Measurements from ENCODE around the gene B4GALT3. TPM values are rescaled to one million over a fixed set of nuclear protein-coding genes. Genes with fewer than 3 reads are reported as not detected.
"Not testable (repeated sequence)": the region's sequence is repeated elsewhere in the genome, so short reads cannot be mapped to it uniquely, and the experiment has no call there.

The B4GALT3 gene
- polyA plus RNA-seq, 1 donor from 2014 or later, result 43.7 TPM

DNA sequence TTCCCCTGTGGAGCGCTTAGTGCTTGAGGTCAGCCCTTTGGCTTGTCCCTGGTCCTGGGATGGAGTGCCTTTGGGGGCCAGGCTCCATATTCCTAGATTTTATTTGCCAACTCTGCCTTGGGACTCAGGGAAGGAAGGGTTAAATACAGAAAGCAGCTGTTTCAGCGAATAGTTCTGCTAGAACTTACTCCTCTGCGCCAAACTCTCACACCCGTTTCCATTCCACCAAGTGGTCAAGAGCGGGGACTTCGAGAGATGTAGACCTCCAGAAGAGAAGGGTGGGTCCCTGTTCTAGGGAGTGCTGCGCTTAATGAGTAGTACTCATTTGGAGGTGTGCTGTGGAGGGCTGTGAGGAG is 47.8 kb upstream of the B4GALT3 start:
- Histone ChIP-seq H3K27me3 (ENCODE audit: insufficient read depth, low read depth, low read length) (no peaks in the 10 kb centered on the region), H2AFZ (ENCODE audit: low read depth, low read length) (peak overlapping the region; percentile 22), H3K27ac (ENCODE audit: low read length) (peak overlapping the region; percentile 21), H3K9me2 (ENCODE audit: insufficient read depth, low read length) (no peaks in the 10 kb centered on the region), H3K4me2 (ENCODE audit: low read length) (no peak overlapping the region), H3K4me3 (ENCODE audit: low read length) (no peak overlapping the region), H3K79me2 (replicated peaks; ENCODE audit: insufficient read depth, low read length) (peaks cover 2% of the 10 kb centered on the region), H3F3A (ENCODE audit: insufficient read depth, low read length, poor library complexity, severe bottlenecking) (no peaks in the 10 kb centered on the region), H3K9ac (ENCODE audit: low read length) (no peak overlapping the region), H3K36me3 (ENCODE audit: insufficient read depth, low read length) (no peaks in the 10 kb centered on the region), H3K9me3 (ENCODE audit: low read length) (no peaks in the 10 kb centered on the region), H4K20me1 (ENCODE audit: insufficient read depth) (no peaks in the 10 kb centered on the region)
- TF ChIP-seq EP300 (conservative IDR thresholded peaks at IDR 0.05; ENCODE audit: poor library complexity, severe bottlenecking) (no peak), SMC3 (conservative IDR thresholded peaks at IDR 0.05; ENCODE audit: poor library complexity) (no peak), RAD21 (conservative IDR thresholded peaks at IDR 0.05) (no peak), POLR2AphosphoS5 (IDR thresholded peaks at IDR 0.05) (no peak), TAF1 (IDR thresholded peaks at IDR 0.05; ENCODE audit: low read depth) (no peak), MXI1 (conservative IDR thresholded peaks at IDR 0.05; ENCODE audit: poor library complexity, severe bottlenecking) (no peak), EZH2 (IDR thresholded peaks at IDR 0.05; ENCODE audit: borderline replicate concordance, insufficient read depth, low read length, poor library complexity, severe bottlenecking) (no peak)
- TF ChIP-seq, protein P1, sequence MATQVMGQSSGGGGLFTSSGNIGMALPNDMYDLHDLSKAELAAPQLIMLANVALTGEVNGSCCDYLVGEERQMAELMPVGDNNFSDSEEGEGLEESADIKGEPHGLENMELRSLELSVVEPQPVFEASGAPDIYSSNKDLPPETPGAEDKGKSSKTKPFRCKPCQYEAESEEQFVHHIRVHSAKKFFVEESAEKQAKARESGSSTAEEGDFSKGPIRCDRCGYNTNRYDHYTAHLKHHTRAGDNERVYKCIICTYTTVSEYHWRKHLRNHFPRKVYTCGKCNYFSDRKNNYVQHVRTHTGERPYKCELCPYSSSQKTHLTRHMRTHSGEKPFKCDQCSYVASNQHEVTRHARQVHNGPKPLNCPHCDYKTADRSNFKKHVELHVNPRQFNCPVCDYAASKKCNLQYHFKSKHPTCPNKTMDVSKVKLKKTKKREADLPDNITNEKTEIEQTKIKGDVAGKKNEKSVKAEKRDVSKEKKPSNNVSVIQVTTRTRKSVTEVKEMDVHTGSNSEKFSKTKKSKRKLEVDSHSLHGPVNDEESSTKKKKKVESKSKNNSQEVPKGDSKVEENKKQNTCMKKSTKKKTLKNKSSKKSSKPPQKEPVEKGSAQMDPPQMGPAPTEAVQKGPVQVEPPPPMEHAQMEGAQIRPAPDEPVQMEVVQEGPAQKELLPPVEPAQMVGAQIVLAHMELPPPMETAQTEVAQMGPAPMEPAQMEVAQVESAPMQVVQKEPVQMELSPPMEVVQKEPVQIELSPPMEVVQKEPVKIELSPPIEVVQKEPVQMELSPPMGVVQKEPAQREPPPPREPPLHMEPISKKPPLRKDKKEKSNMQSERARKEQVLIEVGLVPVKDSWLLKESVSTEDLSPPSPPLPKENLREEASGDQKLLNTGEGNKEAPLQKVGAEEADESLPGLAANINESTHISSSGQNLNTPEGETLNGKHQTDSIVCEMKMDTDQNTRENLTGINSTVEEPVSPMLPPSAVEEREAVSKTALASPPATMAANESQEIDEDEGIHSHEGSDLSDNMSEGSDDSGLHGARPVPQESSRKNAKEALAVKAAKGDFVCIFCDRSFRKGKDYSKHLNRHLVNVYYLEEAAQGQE (IDR thresholded peaks at IDR 0.05; ENCODE audit: borderline replicate concordance), result no peak
- TF ChIP-seq, protein P2, sequence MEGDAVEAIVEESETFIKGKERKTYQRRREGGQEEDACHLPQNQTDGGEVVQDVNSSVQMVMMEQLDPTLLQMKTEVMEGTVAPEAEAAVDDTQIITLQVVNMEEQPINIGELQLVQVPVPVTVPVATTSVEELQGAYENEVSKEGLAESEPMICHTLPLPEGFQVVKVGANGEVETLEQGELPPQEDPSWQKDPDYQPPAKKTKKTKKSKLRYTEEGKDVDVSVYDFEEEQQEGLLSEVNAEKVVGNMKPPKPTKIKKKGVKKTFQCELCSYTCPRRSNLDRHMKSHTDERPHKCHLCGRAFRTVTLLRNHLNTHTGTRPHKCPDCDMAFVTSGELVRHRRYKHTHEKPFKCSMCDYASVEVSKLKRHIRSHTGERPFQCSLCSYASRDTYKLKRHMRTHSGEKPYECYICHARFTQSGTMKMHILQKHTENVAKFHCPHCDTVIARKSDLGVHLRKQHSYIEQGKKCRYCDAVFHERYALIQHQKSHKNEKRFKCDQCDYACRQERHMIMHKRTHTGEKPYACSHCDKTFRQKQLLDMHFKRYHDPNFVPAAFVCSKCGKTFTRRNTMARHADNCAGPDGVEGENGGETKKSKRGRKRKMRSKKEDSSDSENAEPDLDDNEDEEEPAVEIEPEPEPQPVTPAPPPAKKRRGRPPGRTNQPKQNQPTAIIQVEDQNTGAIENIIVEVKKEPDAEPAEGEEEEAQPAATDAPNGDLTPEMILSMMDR (IDR thresholded peaks at IDR 0.05; ENCODE audit: poor library complexity, severe bottlenecking), result no peak

DNA sequence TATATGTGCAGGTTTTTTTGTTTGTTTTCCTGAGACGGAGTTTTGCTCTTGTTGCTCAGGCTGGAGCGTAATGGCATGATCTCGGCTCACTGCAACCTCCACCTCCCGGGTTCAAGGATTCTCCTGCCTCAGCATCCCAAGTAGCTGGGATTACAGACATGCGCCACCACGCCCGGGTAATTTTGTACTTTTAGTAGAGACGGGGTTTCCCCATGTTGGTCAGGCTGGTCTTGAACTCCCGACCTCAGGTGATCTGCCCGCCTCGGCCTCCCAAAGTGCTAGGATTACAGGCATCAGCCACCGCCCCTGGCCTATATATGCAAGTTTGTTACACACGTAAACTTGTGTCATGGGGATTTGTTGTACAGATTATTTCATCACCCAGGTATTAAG is 47.4 kb upstream of the B4GALT3 start:
- not testable (repeated sequence) for H3K9ac ChIP-seq (ENCODE audit: low read length); H3K79me2 ChIP-seq (replicated peaks; ENCODE audit: insufficient read depth, low read length); H3K27ac ChIP-seq (ENCODE audit: low read length); H3K36me3 ChIP-seq (ENCODE audit: insufficient read depth, low read length); H3K4me2 ChIP-seq (ENCODE audit: low read length); H2AFZ ChIP-seq (ENCODE audit: low read depth, low read length); H3K4me3 ChIP-seq (ENCODE audit: low read length); H3K27me3 ChIP-seq (ENCODE audit: insufficient read depth, low read depth, low read length); H3F3A ChIP-seq (ENCODE audit: insufficient read depth, low read length, poor library complexity, severe bottlenecking); H4K20me1 ChIP-seq (ENCODE audit: insufficient read depth); H3K9me3 ChIP-seq (ENCODE audit: low read length); H3K9me2 ChIP-seq (ENCODE audit: insufficient read depth, low read length)
